RWPE1 (cell line): ENCODE measurements around the gene PSG7.
"Not testable (repeated sequence)": the region's sequence is repeated elsewhere in the genome, so short reads cannot be mapped to it uniquely, and the experiment has no call there.

ENCODE experiments used
- CTCF ChIA-PET: fragments of 350-600 bp; sonication (Branson Sonifier 250); formaldehyde crosslinking; extraction: SDS; loops from one replicate; lab custom pipeline; 2021; lab: Yijun Ruan, JAX
- POLR2A ChIA-PET: fragments of 400-600 bp; formaldehyde crosslinking; extraction: SDS; loops from one replicate; lab custom pipeline; 2020; ENCODE audit warnings: antibody characterized with exemption; ENCODE audit not compliant: low non-redundant PET; lab: Yijun Ruan, JAX
- DNase-seq: peaks from one replicate; pipeline ENCODE4 v3.0.0; 2012; ENCODE audit warnings: low spot score
- H3K27ac ChIP-seq: fragments of 450-650 bp; 2 replicates; pipeline ENCODE4 v1.5.1; 2017
- TF ChIP-seq, protein P1 (sequence below): fragments of 450-650 bp; conservative IDR thresholded peaks from 2 replicates; pipeline ENCODE4 v1.5.1; 2017; ENCODE audit warnings: low read depth, mild to moderate bottlenecking

The PSG7 gene

DNA sequence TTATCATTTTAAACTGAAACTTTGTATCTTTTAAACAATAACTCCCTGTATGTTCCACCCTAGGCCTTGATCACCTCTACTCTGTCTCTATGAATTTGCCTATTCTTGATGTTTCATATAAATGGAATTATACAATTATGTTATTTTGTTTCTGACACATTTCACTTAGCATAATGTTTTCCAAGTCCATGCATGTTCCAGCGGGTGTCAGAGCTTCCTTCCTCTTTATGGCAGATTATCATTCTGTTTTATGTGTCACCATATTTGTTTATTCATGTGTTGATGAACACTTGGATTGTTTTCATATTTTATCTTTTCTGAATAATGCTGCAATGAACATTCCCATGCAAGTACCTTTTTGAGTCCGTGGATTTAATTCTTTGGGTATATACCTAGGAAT is 54.3 kb downstream of the PSG7 start:
- CTCF ChIA-PET = interaction anchor here (0.6 kb wide), 2 partner anchors 30 to 324 kb away, joined by 3 read pairs; no protein-coding TSS in a partner anchor
- H3K27ac ChIP-seq, DNase-seq, POLR2A ChIA-PET: not testable (repeated sequence)

DNA sequence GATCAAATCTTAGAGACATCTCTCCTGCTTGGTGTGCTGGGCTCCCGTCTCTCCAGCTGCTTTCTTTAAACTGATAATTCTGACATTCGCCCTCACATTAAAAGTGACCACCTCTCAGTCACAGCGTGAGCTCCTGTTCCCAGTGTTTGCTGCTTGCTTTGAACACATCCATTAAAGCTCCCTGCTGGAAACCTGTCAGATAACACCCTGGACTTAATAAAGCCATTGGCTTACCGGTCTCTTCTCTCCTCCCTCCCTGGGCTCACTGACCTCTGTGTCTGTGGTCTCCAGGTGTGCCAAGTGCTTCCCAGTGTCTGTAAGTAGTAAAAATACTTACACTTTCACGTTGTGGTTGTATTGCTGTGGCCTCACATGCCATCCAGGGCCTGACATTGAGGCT is 55.0 kb downstream of the PSG7 start:
- CTCF ChIA-PET = not testable (repeated sequence)

DNA sequence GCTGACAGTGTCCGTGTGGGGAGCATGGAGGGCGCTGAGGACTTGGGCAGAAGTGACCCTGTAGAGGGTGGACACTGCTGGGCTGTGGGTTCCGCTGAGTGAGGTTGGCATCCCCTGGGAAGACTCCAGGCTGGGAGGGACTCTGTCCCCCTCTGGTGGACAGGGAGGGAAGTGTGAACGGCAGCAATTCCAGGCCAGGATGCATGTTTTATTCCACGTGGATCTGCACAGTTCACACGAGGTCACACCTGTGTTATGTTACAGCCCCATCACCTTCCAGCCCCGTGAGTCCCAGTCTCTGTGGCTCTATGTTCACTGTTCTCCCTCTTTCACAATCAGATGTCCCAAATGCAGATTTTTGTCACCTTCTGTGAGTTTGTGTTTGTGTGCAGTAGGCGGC is 55.7 kb downstream of the PSG7 start:
- POLR2A ChIA-PET, DNase-seq, CTCF ChIA-PET: not testable (repeated sequence)
- TF ChIP-seq, protein P1, sequence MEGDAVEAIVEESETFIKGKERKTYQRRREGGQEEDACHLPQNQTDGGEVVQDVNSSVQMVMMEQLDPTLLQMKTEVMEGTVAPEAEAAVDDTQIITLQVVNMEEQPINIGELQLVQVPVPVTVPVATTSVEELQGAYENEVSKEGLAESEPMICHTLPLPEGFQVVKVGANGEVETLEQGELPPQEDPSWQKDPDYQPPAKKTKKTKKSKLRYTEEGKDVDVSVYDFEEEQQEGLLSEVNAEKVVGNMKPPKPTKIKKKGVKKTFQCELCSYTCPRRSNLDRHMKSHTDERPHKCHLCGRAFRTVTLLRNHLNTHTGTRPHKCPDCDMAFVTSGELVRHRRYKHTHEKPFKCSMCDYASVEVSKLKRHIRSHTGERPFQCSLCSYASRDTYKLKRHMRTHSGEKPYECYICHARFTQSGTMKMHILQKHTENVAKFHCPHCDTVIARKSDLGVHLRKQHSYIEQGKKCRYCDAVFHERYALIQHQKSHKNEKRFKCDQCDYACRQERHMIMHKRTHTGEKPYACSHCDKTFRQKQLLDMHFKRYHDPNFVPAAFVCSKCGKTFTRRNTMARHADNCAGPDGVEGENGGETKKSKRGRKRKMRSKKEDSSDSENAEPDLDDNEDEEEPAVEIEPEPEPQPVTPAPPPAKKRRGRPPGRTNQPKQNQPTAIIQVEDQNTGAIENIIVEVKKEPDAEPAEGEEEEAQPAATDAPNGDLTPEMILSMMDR = peak; percentile 0; the same call in 1 of the 2 replicates
- H3K27ac ChIP-seq = peak overlapping the region; percentile 62; the same call in 1 of the 2 replicates

More for the DNA sequence above, 55.0 kb downstream of the PSG7 start:
- DNase-seq, POLR2A ChIA-PET: not testable (repeated sequence)
- H3K27ac ChIP-seq = peak overlapping the region; percentile 62

DNA sequence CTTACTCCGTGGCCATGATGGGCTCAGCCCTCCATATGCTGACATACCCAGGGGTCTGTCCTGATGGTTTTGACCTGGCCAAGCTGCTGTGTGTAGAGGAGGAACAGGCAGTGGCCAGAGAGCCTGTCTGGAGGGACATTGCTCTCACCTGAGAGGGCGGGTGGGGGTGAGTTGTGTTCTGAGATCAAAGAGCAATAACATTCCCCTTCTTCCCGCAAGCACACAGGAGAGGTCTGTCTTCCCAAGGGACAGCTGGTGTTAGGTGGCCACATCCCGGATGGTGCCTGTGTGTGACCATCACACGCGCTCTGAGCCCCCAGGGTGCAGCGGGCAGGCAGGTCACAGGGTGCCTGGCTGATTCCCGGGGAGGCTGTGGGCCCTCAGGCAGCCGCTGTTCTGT is 56.4 kb downstream of the PSG7 start:
- H3K27ac ChIP-seq, POLR2A ChIA-PET, CTCF ChIA-PET, DNase-seq: not testable (repeated sequence)

DNA sequence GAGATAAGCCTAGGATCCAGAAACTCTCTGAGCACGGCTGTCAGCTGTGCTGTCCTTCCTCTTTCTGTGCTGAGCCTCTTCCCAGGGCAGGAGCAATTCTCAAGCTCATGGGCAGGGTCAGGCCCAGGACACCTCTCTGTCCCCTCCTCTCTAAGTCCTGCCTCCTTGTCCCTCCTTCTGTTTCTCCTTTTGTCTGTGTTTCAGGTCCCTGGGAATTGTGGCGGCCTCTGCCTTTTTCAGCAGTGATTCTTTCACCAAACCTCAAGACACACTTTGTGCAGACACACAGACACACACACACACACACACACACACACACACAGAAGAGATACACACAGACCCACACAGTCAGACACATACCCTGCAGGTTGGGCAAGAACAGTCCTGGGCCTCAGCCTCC is 57.4 kb downstream of the PSG7 start, which contains the start of gene PSG1:
Gene PSG1 (minus strand): TSS at position 101 of the 400 bp plus-strand sequence. CDS start 132 bp downstream, outside the sequence.
- POLR2A ChIA-PET = no interaction called here
- H3K27ac ChIP-seq = no peak within 1 kb of the TSS; the same call in 1 of the 2 replicates
- CTCF ChIA-PET = interaction anchor here (0.6 kb wide), 2 partner anchors 39 to 357 kb away, joined by 3 to 4 read pairs; no protein-coding TSS in a partner anchor

DNA sequence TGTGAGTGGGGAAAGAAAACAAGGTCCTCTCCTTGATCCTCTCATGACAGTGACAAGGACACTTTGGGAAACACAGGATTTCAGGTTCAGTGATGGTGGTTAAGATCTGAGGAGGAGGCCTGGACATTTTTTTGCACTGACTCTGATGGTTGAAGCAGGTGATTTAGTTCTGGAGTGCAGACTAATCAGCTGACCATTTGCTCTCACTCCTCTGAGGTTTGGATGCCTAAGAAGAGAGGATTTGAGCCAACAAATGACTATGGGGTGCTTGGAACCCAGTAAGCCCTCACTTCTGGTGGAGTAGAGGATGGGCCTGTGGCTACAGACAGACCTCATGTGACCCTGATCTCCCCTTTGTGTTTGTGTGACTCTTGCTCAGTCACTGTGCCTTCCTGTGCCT is 60.4 kb downstream of the PSG7 start:
- peak overlapping the region; percentile 95 for H3K27ac ChIP-seq
- POLR2A ChIA-PET, CTCF ChIA-PET, DNase-seq: not testable (repeated sequence)

More for the DNA sequence above, 57.4 kb downstream of the PSG7 start, which contains the start of gene PSG1:
- TF ChIP-seq, protein P1 = no peak
- no peak for DNase-seq

DNA sequence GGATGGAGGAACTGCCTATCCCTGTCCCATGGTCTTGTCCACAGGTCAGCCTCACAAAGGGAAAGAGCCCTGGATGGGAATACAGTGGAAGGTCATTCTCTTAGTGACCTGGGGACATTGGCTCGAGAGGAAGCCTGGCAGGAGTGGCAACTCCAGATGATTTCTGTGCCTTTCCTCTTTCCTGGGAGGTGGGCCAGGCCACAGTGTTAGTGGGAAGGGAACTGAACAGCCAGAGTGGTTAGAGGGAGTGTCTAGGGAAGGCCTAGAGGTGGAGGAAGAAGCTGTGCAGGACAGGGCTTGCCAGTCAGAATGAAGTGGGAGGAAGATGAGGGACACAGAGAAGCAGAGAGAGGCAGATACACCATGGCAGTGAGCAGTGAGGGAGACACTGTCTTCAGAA is 61.1 kb downstream of the PSG7 start:
- peak overlapping the region; percentile 95 for H3K27ac ChIP-seq
- POLR2A ChIA-PET, DNase-seq, CTCF ChIA-PET: not testable (repeated sequence)

DNA sequence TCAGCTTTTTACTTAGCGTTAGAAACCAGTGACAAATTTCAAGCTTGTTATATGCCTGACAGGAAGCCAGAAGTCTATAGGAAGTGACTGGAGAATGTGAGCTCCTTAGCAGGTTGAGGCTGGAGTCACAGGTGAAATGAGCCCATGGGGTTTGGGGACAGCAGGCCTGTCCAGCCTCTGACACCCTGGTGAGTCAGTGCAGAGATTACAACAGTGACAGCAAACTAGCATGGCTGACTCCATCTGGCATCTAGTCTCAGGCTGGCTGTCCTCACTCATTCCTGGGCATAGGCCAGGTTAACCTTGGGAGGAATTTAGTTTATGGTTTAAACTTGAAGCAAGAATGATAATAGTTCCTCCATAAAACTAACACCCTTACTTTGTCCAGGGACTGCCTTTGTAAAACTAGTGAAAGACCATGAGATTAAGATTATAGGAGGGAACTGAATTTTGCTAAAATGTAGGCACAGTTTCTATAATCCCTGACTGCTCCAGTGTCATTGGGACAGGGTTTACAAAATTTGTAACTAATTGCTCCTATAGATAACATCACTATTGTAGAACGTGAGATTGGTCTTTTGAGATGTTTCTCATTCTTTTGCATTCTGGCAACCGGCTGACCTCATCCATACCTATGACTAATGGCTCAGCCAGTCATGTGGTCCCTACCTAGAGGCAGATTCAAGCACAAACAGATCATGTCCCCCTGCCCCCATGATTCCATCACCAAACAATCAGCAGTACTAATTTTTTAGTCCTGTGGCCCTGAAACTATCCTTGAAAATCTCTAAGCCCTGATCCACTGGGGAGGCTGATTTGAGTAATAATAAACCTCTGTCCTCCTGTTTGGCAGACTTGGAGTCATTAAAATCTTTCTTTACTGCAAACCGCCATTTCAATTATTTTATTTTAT is 61.9 kb downstream of the PSG7 start:
- CTCF ChIA-PET = interaction anchor here (0.5 kb wide), 1 partner anchor 122 kb away, joined by 3 read pairs; no protein-coding TSS in a partner anchor
- peak overlapping the region; percentile 95 for H3K27ac ChIP-seq
- DNase-seq = peak; percentile 33
- POLR2A ChIA-PET = not testable (repeated sequence)

DNA sequence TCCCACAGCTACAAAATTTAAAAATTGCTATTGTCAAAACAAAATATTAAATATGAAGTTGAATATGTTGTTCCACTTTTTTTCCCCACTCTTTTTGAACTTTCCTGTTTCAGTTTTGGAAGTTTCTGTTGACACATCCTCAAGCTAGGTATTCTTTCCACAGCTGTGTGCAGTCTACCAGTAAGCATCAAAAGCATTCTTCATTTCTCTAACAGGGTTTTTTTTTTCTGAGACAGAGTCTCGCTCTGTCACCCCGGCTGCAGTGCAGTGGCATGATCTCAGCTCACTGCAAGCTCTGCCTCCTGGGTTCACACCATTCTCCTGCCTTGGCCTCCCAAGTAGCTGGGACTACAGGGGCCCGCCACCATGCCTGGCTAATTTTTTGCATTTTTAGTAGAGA is 62.9 kb downstream of the PSG7 start:
- ChIA-PET CTCF (interaction anchor here (0.5 kb wide), 1 partner anchor 123 kb away, joined by 3 read pairs; no protein-coding TSS in a partner anchor), POLR2A (interaction anchor here (0.7 kb wide), 1 partner anchor 116 kb away, joined by 3 read pairs; no protein-coding TSS in a partner anchor)
- H3K27ac ChIP-seq = peak overlapping the region; percentile 94
- not testable (repeated sequence) for DNase-seq
